Activated naive CD4-positive, alpha-beta T cell treated with anti-CD3 and anti-CD28 coated beads for 36 hours (primary cell): ENCODE measurements around the gene BBLN. TPM values are rescaled to one million over a fixed set of nuclear protein-coding genes. Genes with fewer than 3 reads are reported as not detected.

ENCODE experiments used
- CTCF ChIA-PET: fragments of 350-600 bp; sonication (Branson Sonifier 250); formaldehyde crosslinking; loops from one replicate; lab custom pipeline; 2021; ENCODE audit warnings: antibody characterized with exemption; lab: Charles Lee
- DNase-seq: peaks from one replicate; pipeline ENCODE4 v3.0.0-alpha.2; 2020
- H3K27ac Mint-ChIP-seq: one replicate; pipeline ENCODE4 v1.8.0; 2021; ENCODE audit warnings: mild to moderate bottlenecking, mixed read lengths
- H3K27me3 Mint-ChIP-seq: one replicate; pipeline ENCODE4 v1.8.0; 2021; ENCODE audit warnings: low read depth, mixed read lengths
- H3K36me3 Mint-ChIP-seq: one replicate; pipeline ENCODE4 v1.8.0; 2021; ENCODE audit warnings: low read depth, mixed read lengths
- H3K4me1 Mint-ChIP-seq: one replicate; pipeline ENCODE4 v1.8.0; 2021; ENCODE audit warnings: low read depth, mixed read lengths
- H3K4me3 Mint-ChIP-seq: one replicate; pipeline ENCODE4 v1.8.0; 2021; ENCODE audit warnings: mild to moderate bottlenecking, moderate library complexity, mixed read lengths
- H3K9me3 Mint-ChIP-seq: one replicate; pipeline ENCODE4 v1.8.0; 2021; ENCODE audit warnings: mixed read lengths
- intact Hi-C: fragments of 100-400 bp; cut with micrococcal nuclease; formaldehyde crosslinking; loops from one replicate; pipeline ENCODE4 v1.15.1; 2023
- total RNA-seq, 2 experiments: library from RNA; stranded (reverse); gene quantifications; one replicate each; pipeline ENCODE4 v1.2.3, GENCODE V29; 2021

The BBLN gene
- total RNA-seq, 2 experiments from 2014 or later = 73.3 to 77.7 TPM

DNA sequence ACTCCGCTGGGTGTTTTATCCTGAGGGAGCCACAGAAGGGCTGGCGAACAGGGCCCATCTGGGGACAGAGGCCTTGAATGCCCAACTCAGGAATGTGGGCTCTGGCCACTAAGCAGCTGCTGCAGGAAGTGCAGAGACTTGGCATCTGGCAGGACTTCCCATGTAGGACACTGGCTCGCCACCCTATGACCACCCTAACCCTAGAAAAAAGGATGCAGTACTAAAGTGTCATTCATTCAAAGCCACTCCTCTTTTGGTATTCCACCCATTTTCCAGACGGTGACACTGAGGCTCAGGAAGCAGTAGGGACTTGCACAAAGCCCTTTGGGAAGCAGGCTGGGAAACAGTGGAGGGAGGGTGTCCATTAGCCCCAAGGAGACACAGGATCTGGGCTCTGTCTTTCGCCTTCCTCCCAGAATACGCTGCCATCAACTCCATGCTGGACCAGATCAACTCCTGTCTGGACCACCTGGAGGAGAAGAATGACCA lies 3.0 kb downstream of the BBLN start:
- Mint-ChIP-seq H3K9me3 (no peaks in the 10 kb centered on the region), H3K36me3 (peaks cover 13% of the 10 kb centered on the region), H3K27ac (no peak overlapping the region), H3K27me3 (no peaks in the 10 kb centered on the region), H3K4me1 (peaks cover 16% of the 10 kb centered on the region), H3K4me3 (no peak overlapping the region)
- intact Hi-C loops = loop anchor here (5.0 kb wide), 1 partner anchor 159 kb away; the partner anchor contains the start of genes COQ4 and TRUB2
- no peak for DNase-seq
- CTCF ChIA-PET = no interaction called here

DNA sequence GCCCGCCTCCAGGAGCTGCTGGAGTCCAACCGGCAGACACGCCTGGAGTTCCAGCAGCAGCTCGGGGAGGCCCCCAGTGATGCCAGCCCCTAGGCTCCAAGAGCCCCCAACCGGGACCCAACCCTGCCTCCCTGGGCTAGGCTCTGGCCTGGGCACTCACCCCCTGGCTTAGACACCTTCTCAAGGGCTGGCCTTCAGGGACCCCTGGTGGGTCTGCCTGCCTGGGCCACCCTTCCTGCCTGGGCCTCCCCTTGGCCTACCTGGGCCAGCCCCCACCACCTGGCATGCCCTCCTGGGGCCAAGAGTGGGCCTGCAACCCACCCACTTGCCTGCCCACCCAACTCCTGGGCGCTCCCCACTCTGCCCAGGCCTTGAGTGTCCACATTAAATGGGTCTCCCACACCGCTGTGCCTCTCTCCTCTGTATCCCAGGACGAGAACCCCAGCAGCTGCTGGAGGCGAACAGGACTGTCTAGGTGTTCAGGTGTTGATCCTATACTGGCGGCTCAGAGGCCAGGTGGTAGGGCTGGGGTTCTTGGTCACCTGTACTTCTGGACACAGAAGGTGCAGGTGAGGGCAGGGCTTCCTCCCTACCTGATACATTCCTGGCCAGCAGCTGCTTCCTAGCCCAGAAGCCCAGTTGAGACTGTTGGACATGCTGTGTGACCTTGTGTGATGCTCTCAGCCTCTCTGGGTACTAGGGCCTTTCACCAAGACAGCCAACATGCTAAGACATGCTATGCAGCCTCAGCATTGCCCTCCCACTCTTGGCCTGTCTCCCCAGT lies 3.6 kb downstream of the BBLN start:
- Mint-ChIP-seq H3K4me1 (peaks cover 16% of the 10 kb centered on the region), H3K36me3 (peaks cover 16% of the 10 kb centered on the region), H3K4me3 (no peak overlapping the region), H3K27ac (peak overlapping the region; percentile 36), H3K27me3 (no peaks in the 10 kb centered on the region), H3K9me3 (no peaks in the 10 kb centered on the region)
- intact Hi-C loops = loop anchor here (5.0 kb wide), 1 partner anchor 159 kb away; the partner anchor contains the start of genes COQ4 and TRUB2
- CTCF ChIA-PET = no interaction called here
- DNase-seq = no peak

DNA sequence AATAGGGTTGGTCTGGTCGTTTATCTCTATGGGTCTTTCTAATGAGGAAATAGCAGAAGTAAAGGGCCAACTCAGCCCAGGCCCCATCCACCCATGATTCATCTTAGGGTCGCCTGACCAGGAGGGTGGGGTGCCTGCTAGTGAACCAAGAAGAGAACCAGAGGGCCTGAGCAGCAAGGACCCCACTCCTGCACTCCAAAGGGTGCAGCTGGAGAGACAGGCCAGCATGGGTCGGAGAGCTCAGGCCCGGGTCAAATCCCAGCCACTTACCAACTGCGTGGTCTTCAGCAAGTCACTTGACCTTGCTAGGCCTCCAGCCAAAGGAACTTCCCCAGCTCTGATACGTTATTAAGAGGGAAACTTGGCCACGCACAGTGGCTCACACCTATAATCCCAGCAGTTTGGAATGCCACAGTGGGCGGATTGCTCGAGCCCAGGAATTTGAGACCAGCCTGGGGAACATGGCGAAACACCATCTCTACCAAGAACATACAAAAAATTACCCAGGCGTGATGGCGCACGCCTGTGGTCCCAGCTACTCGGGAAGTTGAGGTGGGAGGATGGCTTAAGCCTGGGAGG lies 4.3 kb downstream of the BBLN start:
- no peak for DNase-seq
- peak overlapping the region; percentile 36 for H3K27ac Mint-ChIP-seq
- H3K4me3 Mint-ChIP-seq = no peak overlapping the region
- H3K4me1 Mint-ChIP-seq = peaks cover 13% of the 10 kb centered on the region
- H3K27me3 Mint-ChIP-seq = no peaks in the 10 kb centered on the region
- CTCF ChIA-PET = no interaction called here
- peaks cover 16% of the 10 kb centered on the region for H3K36me3 Mint-ChIP-seq
- H3K9me3 Mint-ChIP-seq = no peaks in the 10 kb centered on the region
- intact Hi-C loops = loop anchor here (5.0 kb wide), 1 partner anchor 158 kb away; the partner anchor contains the start of genes COQ4 and TRUB2

DNA sequence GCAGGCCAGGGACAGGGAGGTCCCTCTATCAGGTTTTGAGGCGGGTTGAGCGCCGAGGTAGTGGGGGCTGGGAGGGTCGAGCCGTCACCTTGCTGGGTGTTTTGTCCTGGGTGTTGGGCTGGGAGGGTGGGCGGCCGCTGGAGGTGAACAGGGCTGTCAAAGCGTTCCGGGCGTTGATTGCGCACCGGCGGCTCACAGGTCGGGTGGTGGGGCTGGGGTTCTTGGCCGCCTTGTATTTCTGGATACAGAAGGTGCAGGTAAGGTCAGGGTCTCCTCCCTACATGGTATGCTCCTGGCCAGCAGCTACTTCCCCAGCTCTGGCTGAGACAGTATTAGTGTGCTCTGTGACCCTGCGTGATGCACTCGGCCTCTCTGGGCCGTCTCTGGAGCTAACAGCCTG lies 6.1 kb downstream of the BBLN start:
- Mint-ChIP-seq H3K27me3 (no peaks in the 10 kb centered on the region), H3K27ac (no peak overlapping the region), H3K9me3 (no peaks in the 10 kb centered on the region), H3K4me1 (peaks cover 6% of the 10 kb centered on the region), H3K4me3 (no peak overlapping the region), H3K36me3 (peaks cover 17% of the 10 kb centered on the region)
- CTCF ChIA-PET = no interaction called here
- intact Hi-C loops = no loop called here
- no peak for DNase-seq

DNA sequence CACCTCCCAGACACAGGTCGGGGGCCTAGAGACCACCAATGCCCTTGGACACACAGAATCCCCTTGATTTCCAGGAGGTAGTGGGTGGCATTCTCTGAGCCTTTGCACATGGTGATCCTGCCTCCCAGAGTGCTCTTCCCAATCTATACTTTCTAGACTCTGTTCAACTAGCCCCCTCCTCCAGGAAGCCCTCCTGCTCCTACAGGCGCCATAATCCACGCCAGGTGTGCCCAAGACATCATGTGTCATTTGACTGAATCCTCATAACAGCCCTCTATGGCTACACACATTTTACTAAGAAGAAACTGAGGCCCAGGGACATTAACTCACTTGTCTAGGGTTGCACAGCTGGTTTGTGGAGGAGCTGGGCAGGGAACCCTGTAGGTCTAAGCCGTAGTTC lies 7.1 kb downstream of the BBLN start:
- no peak for DNase-seq
- Mint-ChIP-seq H3K36me3 (peaks cover 17% of the 10 kb centered on the region), H3K27ac (no peak overlapping the region), H3K4me3 (no peak overlapping the region), H3K4me1 (peaks cover 3% of the 10 kb centered on the region), H3K27me3 (no peaks in the 10 kb centered on the region), H3K9me3 (no peaks in the 10 kb centered on the region)
- intact Hi-C loops = no loop called here
- CTCF ChIA-PET = no interaction called here

DNA sequence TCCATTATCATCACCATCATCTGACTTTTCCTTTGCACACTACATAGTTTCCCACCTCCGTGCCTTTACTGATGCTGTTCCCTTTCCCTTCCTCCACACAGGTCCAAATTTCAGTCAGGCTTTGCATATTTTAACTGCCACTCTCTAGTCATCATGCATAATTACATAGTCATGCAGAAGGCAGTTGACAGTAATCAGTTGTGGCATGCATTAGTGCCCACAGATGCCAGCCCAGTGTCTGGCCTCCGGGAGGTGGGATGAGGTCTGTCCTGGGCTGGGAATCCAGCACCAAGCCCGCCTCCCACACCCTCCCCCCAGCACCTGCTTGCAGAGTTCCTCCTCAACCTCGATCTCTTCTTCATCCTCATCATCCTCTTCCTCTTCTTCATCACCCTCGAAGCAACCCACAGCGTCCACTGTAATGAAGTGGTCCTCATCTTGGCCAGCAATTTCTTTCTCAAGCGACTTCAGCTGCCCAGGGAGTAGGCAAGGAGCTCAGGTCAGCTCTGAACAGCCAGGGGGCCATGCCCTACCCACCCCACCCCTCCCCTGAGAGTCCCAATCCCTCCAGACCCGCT lies 8.8 kb downstream of the BBLN start:
- H3K27ac Mint-ChIP-seq = no peak overlapping the region
- intact Hi-C loops = no loop called here
- no peaks in the 10 kb centered on the region for H3K27me3 Mint-ChIP-seq
- no peak overlapping the region for H3K4me3 Mint-ChIP-seq
- DNase-seq = no peak
- H3K36me3 Mint-ChIP-seq = peaks cover 13% of the 10 kb centered on the region
- H3K9me3 Mint-ChIP-seq = no peaks in the 10 kb centered on the region
- no peaks in the 10 kb centered on the region for H3K4me1 Mint-ChIP-seq
- CTCF ChIA-PET = no interaction called here

DNA sequence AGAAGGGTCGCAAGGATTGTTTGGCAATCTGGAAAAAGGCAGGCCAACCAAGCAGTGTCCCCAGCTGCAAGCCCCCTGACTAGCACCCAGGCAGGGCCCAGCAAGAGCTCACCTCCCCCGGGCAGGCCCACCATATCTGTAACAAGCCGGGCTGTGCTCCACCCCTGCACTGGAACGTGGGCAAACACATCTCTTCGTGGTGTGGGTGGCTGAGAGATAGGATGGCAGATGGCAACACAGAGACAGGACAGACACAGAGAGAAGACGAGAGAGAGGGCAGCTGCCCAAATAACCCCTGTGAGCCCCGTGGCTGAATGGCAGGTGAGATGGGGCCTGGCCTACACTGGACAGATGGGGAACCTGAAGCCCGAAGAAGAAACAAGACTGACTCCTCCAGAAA lies 9.4 kb downstream of the BBLN start:
- Mint-ChIP-seq H3K27me3 (no peaks in the 10 kb centered on the region), H3K4me1 (no peaks in the 10 kb centered on the region), H3K27ac (no peak overlapping the region), H3K36me3 (peaks cover 9% of the 10 kb centered on the region), H3K9me3 (no peaks in the 10 kb centered on the region), H3K4me3 (no peak overlapping the region)
- CTCF ChIA-PET = no interaction called here
- DNase-seq = no peak
- intact Hi-C loops = no loop called here

DNA sequence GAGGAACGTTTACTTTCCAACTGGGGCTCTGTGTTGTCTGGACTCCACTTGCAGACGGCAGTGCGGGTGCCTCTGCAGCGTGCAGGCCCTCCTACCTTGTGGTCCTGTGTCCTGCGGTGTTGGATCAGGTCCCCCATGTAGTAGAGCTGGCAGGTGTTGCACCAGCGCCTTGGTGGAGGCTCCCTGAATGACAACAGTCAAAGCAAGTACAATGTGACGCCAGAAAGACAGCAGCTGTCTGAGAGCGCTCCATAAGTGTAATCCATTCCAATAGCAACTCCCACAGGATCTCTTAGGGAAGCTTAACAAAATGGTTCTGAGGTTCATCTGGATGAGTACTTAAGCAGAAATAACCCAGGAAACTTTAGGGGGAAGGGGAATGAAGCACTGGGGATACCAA lies 9.9 kb downstream of the BBLN start:
- Mint-ChIP-seq H3K36me3 (peaks cover 8% of the 10 kb centered on the region), H3K4me3 (no peak overlapping the region), H3K27ac (no peak overlapping the region), H3K9me3 (no peaks in the 10 kb centered on the region), H3K4me1 (no peaks in the 10 kb centered on the region), H3K27me3 (no peaks in the 10 kb centered on the region)
- DNase-seq = no peak
- intact Hi-C loops = no loop called here
- CTCF ChIA-PET = interaction anchor here (0.8 kb wide), 1 partner anchor 20 kb away, joined by 3 read pairs; no protein-coding TSS in a partner anchor

DNA sequence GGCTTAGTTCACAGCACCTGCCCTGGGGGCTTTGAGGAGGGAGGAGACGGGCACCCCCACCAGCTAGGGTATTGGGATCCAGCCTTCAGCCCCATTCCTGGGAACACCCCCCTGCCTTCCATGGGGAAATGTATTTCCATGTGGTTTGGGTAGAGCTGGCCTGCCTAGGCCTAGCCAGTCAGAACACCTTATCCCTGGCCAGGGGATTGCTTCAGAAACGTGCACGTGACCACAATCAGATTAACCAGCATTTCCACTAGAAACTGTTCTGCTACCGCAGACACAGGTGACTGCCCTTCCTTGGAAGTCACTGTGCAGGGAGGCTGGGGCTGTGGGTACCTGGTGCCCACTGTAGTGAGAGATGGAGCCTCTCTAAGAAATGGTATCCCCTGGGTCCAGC lies 14.0 kb downstream of the BBLN start:
- intact Hi-C loops = no loop called here
- H3K27ac Mint-ChIP-seq = no peak overlapping the region
- CTCF ChIA-PET = interaction anchor here (0.7 to 1.3 kb wide), 2 partner anchors 9 to 463 kb away, joined by 3 read pairs; no protein-coding TSS in a partner anchor
- no peak overlapping the region for H3K4me3 Mint-ChIP-seq
- no peaks in the 10 kb centered on the region for H3K4me1 Mint-ChIP-seq
- no peaks in the 10 kb centered on the region for H3K27me3 Mint-ChIP-seq
- peaks cover 2% of the 10 kb centered on the region for H3K9me3 Mint-ChIP-seq
- no peak for DNase-seq
- peaks cover 9% of the 10 kb centered on the region for H3K36me3 Mint-ChIP-seq

DNA sequence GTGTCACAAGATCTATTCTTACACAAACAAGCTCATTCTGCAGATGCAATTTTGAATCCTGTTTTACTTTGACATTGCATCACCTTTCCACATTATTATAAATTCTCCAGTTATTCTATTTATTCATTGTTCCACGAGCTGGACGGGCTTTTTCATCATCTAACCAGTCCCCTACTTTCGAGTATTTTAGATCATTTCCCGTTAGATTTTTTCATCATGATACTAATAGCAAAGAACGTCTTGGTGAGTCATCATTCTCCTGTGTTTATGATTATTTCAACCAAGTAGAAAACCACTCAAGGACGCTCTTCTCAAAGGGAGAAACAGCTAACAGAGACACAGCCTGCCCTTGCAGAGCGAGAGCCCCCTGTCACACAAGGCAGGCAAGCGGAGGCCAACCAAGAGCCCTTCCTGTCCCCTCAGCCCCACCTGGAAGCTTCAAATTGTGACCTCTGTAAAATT lies 15.1 kb downstream of the BBLN start:
- H3K9me3 Mint-ChIP-seq = peaks cover 4% of the 10 kb centered on the region
- CTCF ChIA-PET = interaction anchor here (1.1 to 1.3 kb wide), 2 partner anchors 8 to 16 kb away, joined by 3 to 4 read pairs; partner anchors contain the start of gene CIZ1
- H3K36me3 Mint-ChIP-seq = peaks cover 17% of the 10 kb centered on the region
- DNase-seq = no peak
- no peak overlapping the region for H3K27ac Mint-ChIP-seq
- no peak overlapping the region for H3K4me3 Mint-ChIP-seq
- H3K4me1 Mint-ChIP-seq = no peaks in the 10 kb centered on the region
- no peaks in the 10 kb centered on the region for H3K27me3 Mint-ChIP-seq
- intact Hi-C loops = no loop called here

DNA sequence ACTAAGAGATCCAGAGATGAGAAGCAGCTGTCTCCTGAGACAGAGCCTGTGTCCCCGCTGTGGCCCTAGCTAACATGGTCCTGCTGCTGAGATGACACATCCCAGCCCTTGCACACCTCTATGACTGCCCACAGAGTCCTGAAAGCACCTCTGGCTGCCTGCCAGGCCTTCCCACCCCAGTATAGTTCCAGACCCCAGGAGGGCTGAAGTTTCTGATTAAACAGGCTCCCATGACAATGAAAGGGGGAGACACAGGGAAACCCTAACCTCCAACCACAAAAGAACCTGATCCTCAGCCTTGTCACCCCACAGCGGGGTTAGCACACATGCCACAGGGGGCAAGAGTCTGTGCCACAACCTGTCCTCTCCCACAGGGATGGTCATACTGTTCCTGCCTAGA lies 15.7 kb downstream of the BBLN start:
- intact Hi-C loops = no loop called here
- H3K9me3 Mint-ChIP-seq = peaks cover 4% of the 10 kb centered on the region

DNA sequence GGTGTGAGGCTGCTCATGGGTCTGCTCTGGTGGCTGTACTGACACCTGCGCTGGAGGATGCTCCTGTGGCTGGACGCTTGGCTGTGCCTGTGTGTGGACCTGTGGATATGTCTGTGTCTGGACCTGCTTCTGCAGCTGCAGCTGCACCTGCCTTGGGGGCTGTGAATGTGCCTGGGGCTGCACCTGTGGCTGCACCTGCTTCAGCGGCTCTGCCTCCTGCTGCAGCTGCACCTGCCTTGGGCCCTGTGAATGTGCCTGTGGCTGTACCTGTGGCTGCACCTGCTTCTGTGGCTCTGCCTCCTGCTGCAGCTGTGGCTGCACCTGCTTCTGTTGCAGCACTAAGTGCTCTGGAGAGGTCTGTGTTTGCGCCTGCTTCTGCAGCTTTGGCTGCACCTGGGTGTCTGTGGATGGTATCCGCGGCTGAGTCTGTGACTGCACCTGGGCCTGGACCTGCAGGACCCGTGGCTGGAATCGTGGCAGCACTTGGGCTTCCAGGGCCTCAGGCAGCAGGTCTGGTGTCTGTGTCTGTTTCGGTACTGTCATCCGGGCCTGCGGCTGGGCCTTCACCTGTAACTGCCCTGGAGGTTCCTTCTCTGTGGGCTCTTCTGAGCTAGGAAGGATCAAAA lies 18.9 kb downstream of the BBLN start:
- Mint-ChIP-seq H3K4me3 (no peak overlapping the region), H3K27ac (no peak overlapping the region), H3K36me3 (peaks cover 31% of the 10 kb centered on the region), H3K9me3 (peaks cover 4% of the 10 kb centered on the region), H3K27me3 (no peaks in the 10 kb centered on the region), H3K4me1 (peaks cover under 1% of the 10 kb centered on the region)
- no peak for DNase-seq
- CTCF ChIA-PET = no interaction called here
- intact Hi-C loops = no loop called here

More for the DNA sequence above, 15.7 kb downstream of the BBLN start:
- CTCF ChIA-PET = interaction anchor here (1.1 kb wide), 1 partner anchor 15 kb away, joined by 4 read pairs; the partner anchor contains the start of gene CIZ1
- H3K4me3 Mint-ChIP-seq = no peak overlapping the region
- H3K4me1 Mint-ChIP-seq = no peaks in the 10 kb centered on the region
- H3K36me3 Mint-ChIP-seq = peaks cover 23% of the 10 kb centered on the region
- H3K27me3 Mint-ChIP-seq = no peaks in the 10 kb centered on the region
- H3K27ac Mint-ChIP-seq = no peak overlapping the region
- no peak for DNase-seq
